Progenitor cell of endocrine pancreas (in vitro differentiated cells): ENCODE measurements around the gene NAA38. TPM values are rescaled to one million over a fixed set of nuclear protein-coding genes. Genes with fewer than 3 reads are reported as not detected.

ENCODE experiments used
- DNase-seq: peaks from one replicate; pipeline ENCODE4 v3.0.0; 2021; ENCODE audit warnings: low spot score; ENCODE audit not compliant: unreplicated experiment
- H3K27ac Mint-ChIP-seq: 2 replicates; pipeline ENCODE4 v1.8.0; 2021; ENCODE audit warnings: mild to moderate bottlenecking, moderate library complexity, mixed read lengths
- H3K27me3 Mint-ChIP-seq: 2 replicates; pipeline ENCODE4 v1.8.0; 2021; ENCODE audit warnings: mixed read lengths
- H3K36me3 Mint-ChIP-seq: 2 replicates; pipeline ENCODE4 v1.8.0; 2022; ENCODE audit warnings: mixed read lengths; ENCODE audit not compliant: insufficient read depth
- H3K4me1 Mint-ChIP-seq: 2 replicates; pipeline ENCODE4 v1.8.0; 2021; ENCODE audit warnings: low read depth, mixed read lengths
- H3K4me3 Mint-ChIP-seq: 2 replicates; pipeline ENCODE4 v1.8.0; 2021; ENCODE audit warnings: low read depth, mild to moderate bottlenecking, moderate library complexity, mixed read lengths
- H3K9me3 Mint-ChIP-seq: 2 replicates; pipeline ENCODE4 v1.8.0; 2021; ENCODE audit warnings: low read depth, mixed read lengths
- CTCF ChIP-seq: fragments of 200-600 bp; sonication (generic); IDR thresholded peaks from one replicate; pipeline ENCODE4 v1.5.0; 2021; ENCODE audit warnings: antibody characterized with exemption, mild to moderate bottlenecking; ENCODE audit not compliant: unreplicated experiment
- total RNA-seq: library from RNA; stranded (reverse); gene quantifications from 2 replicates; pipeline ENCODE4 v1.2.1, GENCODE V29; 2021

Gene NAA38
- total RNA-seq, 1 donor from 2014 or later: 70.0 TPM

- H3K4me3 Mint-ChIP-seq: no peak overlapping the region
- peaks cover 3% of the 10 kb centered on the region for H3K4me1 Mint-ChIP-seq
- peak; percentile 57 for DNase-seq
- H3K27me3 Mint-ChIP-seq: no peaks in the 10 kb centered on the region
- no peak overlapping the region for H3K27ac Mint-ChIP-seq
- H3K36me3 Mint-ChIP-seq: peaks cover 11% of the 10 kb centered on the region
- TF ChIP-seq CTCF: peak; percentile 11
- no peaks in the 10 kb centered on the region for H3K9me3 Mint-ChIP-seq
Observed at GRCh38 chr17:7887482-7888183, 30.3 kb upstream of the NAA38 start.

- no peaks in the 10 kb centered on the region for H3K27me3 Mint-ChIP-seq
- TF ChIP-seq CTCF: no peak
- H3K27ac Mint-ChIP-seq: no peak overlapping the region
Observed at GRCh38 chr17:7887038-7887481, 29.7 kb upstream of the NAA38 start.

DNA sequence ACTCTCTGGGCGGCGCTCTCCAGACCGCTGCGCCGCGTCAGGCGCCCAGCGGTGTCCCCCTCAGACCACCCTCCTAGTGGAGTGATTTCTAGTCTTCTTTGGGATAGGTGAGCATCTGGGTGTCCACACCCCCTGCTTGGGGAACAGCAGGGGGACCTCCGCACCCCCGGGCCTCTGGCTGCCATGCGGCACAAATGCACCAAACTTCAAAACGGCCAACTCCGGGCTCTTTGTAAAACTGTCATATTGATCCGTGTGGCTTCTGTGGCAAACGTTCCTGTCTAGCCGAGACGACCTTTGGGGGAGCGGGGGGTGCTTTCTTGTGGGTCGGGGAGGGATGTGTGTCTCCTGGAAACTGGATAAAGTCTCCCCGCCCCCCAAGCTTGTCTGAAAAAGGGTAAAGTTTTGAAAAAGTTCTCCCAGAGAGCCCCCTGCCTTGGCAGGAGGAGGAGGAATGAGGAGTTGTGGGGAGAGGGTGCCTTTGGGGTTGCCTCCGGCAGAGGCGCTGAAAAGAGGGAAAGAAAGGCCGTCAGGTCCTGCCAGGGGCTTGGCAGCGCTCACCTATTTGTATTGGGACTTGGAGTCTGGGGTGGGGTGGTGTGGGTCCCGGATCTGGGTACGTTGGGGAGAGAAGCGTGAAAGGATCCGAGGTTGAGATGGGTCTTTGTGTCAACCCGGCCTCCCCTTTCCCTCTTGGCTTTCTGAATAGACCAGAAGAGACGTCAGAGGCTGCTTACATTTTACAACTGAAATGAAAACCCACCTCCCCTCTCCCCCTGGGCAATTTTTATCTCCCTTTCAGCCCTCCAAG lies 29.1 kb upstream of the NAA38 start:
- Mint-ChIP-seq H3K27me3 (no peaks in the 10 kb centered on the region), H3K9me3 (no peaks in the 10 kb centered on the region), H3K4me1 (peaks cover 3% of the 10 kb centered on the region), H3K36me3 (peaks cover 8% of the 10 kb centered on the region), H3K4me3 (no peak overlapping the region), H3K27ac (no peak overlapping the region)
- no peak for DNase-seq
- peak; percentile 18 for TF ChIP-seq CTCF

More at GRCh38 chr17:7887038-7887481, 29.7 kb upstream of the NAA38 start:
- Mint-ChIP-seq H3K36me3 (peaks cover 10% of the 10 kb centered on the region), H3K4me3 (no peak overlapping the region), H3K4me1 (peaks cover 3% of the 10 kb centered on the region), H3K9me3 (no peaks in the 10 kb centered on the region)
- no peak for DNase-seq

DNA sequence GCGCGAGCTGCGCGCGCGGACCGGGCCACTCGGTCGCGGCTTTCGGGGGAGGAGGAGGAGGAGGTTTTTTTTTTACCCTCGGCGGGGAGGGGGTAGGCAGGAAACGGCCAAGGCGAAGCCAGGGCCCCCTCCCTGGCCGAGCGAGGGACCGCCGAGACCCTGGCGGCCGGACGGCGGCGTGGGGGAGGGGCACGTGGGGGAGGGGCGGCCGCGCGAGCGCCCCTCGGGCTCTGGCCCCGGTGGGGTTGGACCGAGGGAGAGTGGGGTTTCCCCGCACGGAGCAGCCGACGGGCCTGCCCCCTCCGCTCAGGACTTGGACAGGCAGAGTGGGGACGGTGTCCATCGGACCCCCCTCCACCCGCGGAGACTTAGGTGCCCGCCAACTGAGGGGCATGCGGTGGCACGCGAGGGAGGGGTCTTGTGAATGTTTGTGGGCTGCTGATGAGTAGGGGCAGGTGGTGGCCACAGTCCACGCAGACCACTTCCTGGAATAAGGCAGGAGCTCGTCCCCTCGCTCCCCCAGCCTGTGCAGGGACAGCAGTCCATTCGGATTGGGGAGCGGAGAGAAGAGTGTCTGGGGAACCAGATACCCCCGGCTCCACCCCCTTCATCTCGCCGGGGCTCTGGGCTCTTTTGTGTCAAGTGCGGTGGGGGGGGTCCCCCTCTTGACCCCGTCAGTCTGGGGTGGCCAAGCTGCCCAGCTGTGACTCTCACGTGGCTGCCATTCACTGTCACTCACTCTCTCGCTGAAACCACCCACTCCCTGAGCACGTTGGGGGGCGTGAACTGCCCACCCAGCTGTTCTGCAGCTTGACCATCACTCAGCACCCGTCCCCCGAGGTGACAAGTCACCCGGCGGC lies 28.2 kb upstream of the NAA38 start:
- H3K4me3 Mint-ChIP-seq: peak overlapping the region; percentile 59
- peak; percentile 38 for DNase-seq
- no peaks in the 10 kb centered on the region for H3K9me3 Mint-ChIP-seq
- H3K36me3 Mint-ChIP-seq: peaks cover 3% of the 10 kb centered on the region
- no peaks in the 10 kb centered on the region for H3K27me3 Mint-ChIP-seq
- H3K4me1 Mint-ChIP-seq: peaks cover 3% of the 10 kb centered on the region
- no peak for TF ChIP-seq CTCF
- no peak overlapping the region for H3K27ac Mint-ChIP-seq
